H1 (cell line): ENCODE data around the gene ZNF248. TPM values are rescaled to one million over a fixed set of nuclear protein-coding genes. Genes with fewer than 3 reads are reported as not detected.

ENCODE experiments used
- CTCF ChIA-PET: fragments of 300-600 bp; sonication (Branson Sonifier 250); formaldehyde crosslinking; loops from one replicate; lab custom pipeline; 2021; ENCODE audit not compliant: partially characterized antibody; lab: Charles Lee
- POLR2A ChIA-PET: fragments of 300-600 bp; sonication (Branson Sonifier 250); formaldehyde crosslinking; loops from one replicate; lab custom pipeline; 2021; ENCODE audit warnings: inconsistent platforms; ENCODE audit not compliant: partially characterized antibody; lab: Charles Lee
- DNase-seq, 2 experiments: peaks; one replicate each; pipeline versions ENCODE4 v3.0.0 to v3.0.0-alpha.2; 2010 to 2022; ENCODE audit warnings: low spot score in 2 of 2, low read depth in 1 of 2, mixed read lengths in 1 of 2
- FAIRE-seq: peaks from 2 replicates; lab custom pipeline; 2011; peaks lifted over from hg19 to GRCh38; lab: Jason Lieb, UNC
- H2AFZ ChIP-seq: 2 replicates; pipeline ENCODE4 v1.8.1; 2012; ENCODE audit warnings: low read length, inconsistent platforms
- H2AK5ac ChIP-seq: 2 replicates; pipeline ENCODE4 v1.6.1; 2013; ENCODE audit warnings: low read depth, low read length
- H2BK120ac ChIP-seq: replicated peaks from 2 replicates; pipeline ENCODE3; 2013; ENCODE audit warnings: low read depth, low read length, inconsistent platforms
- H2BK12ac ChIP-seq: 2 replicates; pipeline ENCODE4 v1.6.1; 2013; ENCODE audit warnings: low read depth, low read length
- H2BK15ac ChIP-seq: 2 replicates; pipeline ENCODE4 v1.6.1; 2013; ENCODE audit warnings: low read length
- H2BK20ac ChIP-seq: 2 replicates; pipeline ENCODE4 v1.6.1; 2013; ENCODE audit warnings: low read length
- H2BK5ac ChIP-seq: 2 replicates; pipeline ENCODE4 v1.6.1; 2013; ENCODE audit warnings: low read depth, low read length
- H3K14ac ChIP-seq: 2 replicates; pipeline ENCODE4 v1.6.1; 2013; ENCODE audit warnings: inconsistent platforms; ENCODE audit not compliant: insufficient read length
- H3K18ac ChIP-seq: 2 replicates; pipeline ENCODE4 v1.6.1; 2013; ENCODE audit warnings: low read length; ENCODE audit errors: extremely low read depth
- H3K23ac ChIP-seq: 2 replicates; pipeline ENCODE4 v1.6.1; 2013; ENCODE audit warnings: inconsistent platforms; ENCODE audit not compliant: insufficient read length
- H3K23me2 ChIP-seq: 2 replicates; pipeline ENCODE4 v1.6.1; 2013; ENCODE audit warnings: low read depth, low read length
- H3K27ac ChIP-seq: 2 replicates; pipeline ENCODE4 v1.6.1; 2011; ENCODE audit warnings: low read depth, low read length, inconsistent platforms
- H3K27me3 ChIP-seq, 4 experiments: replicated peaks in 1 of 4; 1 replicate in 1 of 4; 2 replicates in 3 of 4; pipeline versions ENCODE4 v1.6.1 to v1.8.1; 2011 to 2013; ENCODE audit warnings: low read length in 3 of 4, mild to moderate bottlenecking in 3 of 4, inconsistent platforms in 2 of 4, mixed read lengths in 2 of 4, moderate library complexity in 1 of 4; ENCODE audit not compliant: control insufficient read depth in 3 of 4, insufficient read depth in 3 of 4; ENCODE audit errors: extremely low read depth in 1 of 4
- H3K36me3 ChIP-seq, 4 experiments: 2 replicates each; pipeline versions ENCODE4 v1.6.1 to v1.8.1; 2011 to 2013; ENCODE audit warnings: mild to moderate bottlenecking in 4 of 4, low read length in 3 of 4, moderate library complexity in 2 of 4, control low read depth in 1 of 4, inconsistent platforms in 1 of 4; ENCODE audit not compliant: insufficient read depth in 4 of 4, control insufficient read depth in 2 of 4
- H3K4ac ChIP-seq: replicated peaks from 2 replicates; pipeline ENCODE3; 2013; ENCODE audit warnings: low read length, low read depth, mixed read lengths, inconsistent platforms; ENCODE audit not compliant: insufficient read length
- H3K4me1 ChIP-seq, 4 experiments: replicated peaks in 1 of 4; 1 replicate in 1 of 4; 2 replicates in 3 of 4; pipeline versions ENCODE4 v1.6.1 to v1.8.1; 2011 to 2013; ENCODE audit warnings: low read length in 3 of 4, inconsistent platforms in 2 of 4, mixed read lengths in 1 of 4; ENCODE audit not compliant: insufficient read depth in 4 of 4, control insufficient read depth in 3 of 4
- H3K4me2 ChIP-seq, 2 experiments: 2 replicates each; pipeline versions ENCODE4 v1.6.1 to v1.8.1; 2011 to 2013; ENCODE audit warnings: low read depth in 2 of 2, low read length in 2 of 2, control low read depth in 1 of 2, inconsistent platforms in 1 of 2, mild to moderate bottlenecking in 1 of 2; ENCODE audit not compliant: insufficient read depth in 1 of 2
- H3K4me3 ChIP-seq, 4 experiments: fragments of 200-600, 300-600 bp in 1 of 4; sonication (generic), shearing (Covaris generic), sonication (Bioruptor Twin) in 1 of 4; 2 replicates each; pipeline versions ENCODE4 v1.5.1 to v1.8.1; 2011 to 2016; ENCODE audit warnings: low read length in 4 of 4, low read depth in 3 of 4, control low read depth in 2 of 4, inconsistent platforms in 2 of 4, mild to moderate bottlenecking in 2 of 4, mixed read lengths in 1 of 4, moderate library complexity in 1 of 4; ENCODE audit not compliant: insufficient read depth in 2 of 4; ENCODE audit errors: extremely low read depth in 1 of 4
- H3K56ac ChIP-seq: replicated peaks from 2 replicates; pipeline ENCODE3; 2013; ENCODE audit warnings: low read depth, mild to moderate bottlenecking, mixed read lengths, low read length, inconsistent platforms; ENCODE audit not compliant: insufficient read length
- H3K79me1 ChIP-seq: 2 replicates; pipeline ENCODE4 v1.6.1; 2013; ENCODE audit warnings: low read depth, low read length, control low read depth
- H3K79me2 ChIP-seq, 2 experiments: 2 replicates each; pipeline versions ENCODE4 v1.6.1 to v1.8.1; 2012 to 2013; ENCODE audit warnings: low read length in 2 of 2, mild to moderate bottlenecking in 2 of 2, inconsistent platforms in 1 of 2; ENCODE audit not compliant: insufficient read depth in 2 of 2, control insufficient read depth in 1 of 2
- H3K9ac ChIP-seq, 4 experiments: replicated peaks in 1 of 4; 1 replicate in 1 of 4; 2 replicates in 3 of 4; pipeline versions ENCODE4 v1.6.1 to v1.8.1; 2011 to 2013; ENCODE audit warnings: low read depth in 3 of 4, low read length in 3 of 4, control low read depth in 2 of 4, mild to moderate bottlenecking in 2 of 4, moderate library complexity in 2 of 4, inconsistent platforms in 1 of 4; ENCODE audit errors: extremely low read depth in 1 of 4
- H3K9me3 ChIP-seq, 2 experiments: 2 replicates each; pipeline versions ENCODE4 v1.6.1 to v1.8.1; 2012 to 2013; ENCODE audit warnings: mild to moderate bottlenecking in 2 of 2, moderate library complexity in 2 of 2, control low read depth in 1 of 2, inconsistent platforms in 1 of 2, low read depth in 1 of 2, low read length in 1 of 2, mixed read lengths in 1 of 2; ENCODE audit not compliant: insufficient read depth in 2 of 2
- H4K20me1 ChIP-seq, 2 experiments: replicated peaks in 1 of 2; 2 replicates each; pipeline versions ENCODE3 to v1.8.1; 2011 to 2013; ENCODE audit warnings: inconsistent platforms in 2 of 2, low read length in 2 of 2, mild to moderate bottlenecking in 1 of 2; ENCODE audit not compliant: insufficient read depth in 2 of 2, control insufficient read depth in 1 of 2
- H4K5ac ChIP-seq: 2 replicates; pipeline ENCODE4 v1.6.1; 2013; ENCODE audit warnings: low read length, low read depth, mixed read lengths, inconsistent platforms; ENCODE audit not compliant: insufficient read length
- H4K8ac ChIP-seq: 2 replicates; pipeline ENCODE4 v1.8.0; 2013; ENCODE audit warnings: mild to moderate bottlenecking, moderate library complexity, low read length, inconsistent platforms; ENCODE audit not compliant: insufficient read depth; ENCODE audit errors: extremely low read depth
- H4K91ac ChIP-seq: replicated peaks from 2 replicates; pipeline ENCODE3; 2013; ENCODE audit warnings: low read length, mixed read lengths, inconsistent platforms; ENCODE audit not compliant: insufficient read length
- ASH2L ChIP-seq: fragments of 200-600, 300-600 bp; sonication (generic); IDR thresholded peaks from one replicate; pipeline ENCODE4 v1.7.1; 2017; ENCODE audit warnings: low read length
- BACH1 ChIP-seq: IDR thresholded peaks from 2 replicates; pipeline ENCODE4 v1.6.1; 2012; ENCODE audit warnings: low read length, improper control_type of control experiment
- BRCA1 ChIP-seq: IDR thresholded peaks from 2 replicates; pipeline ENCODE4 v1.6.1; 2012; ENCODE audit warnings: low read depth, low read length, improper control_type of control experiment
- CBX5 ChIP-seq: fragments of 300-800, 300-1000 bp; sonication (generic); IDR thresholded peaks from 2 replicates; pipeline ENCODE4 v1.7.1; 2016; ENCODE audit warnings: antibody characterized with exemption, low read length, low read depth
- EZH2 ChIP-seq: fragments of 200-600 bp; sonication (generic); IDR thresholded peaks from 2 replicates; pipeline ENCODE4 v1.7.1; 2012; ENCODE audit warnings: low read depth, mild to moderate bottlenecking, moderate library complexity, low read length, inconsistent platforms; ENCODE audit not compliant: severe bottlenecking
- GTF2F1 ChIP-seq: IDR thresholded peaks from 2 replicates; pipeline ENCODE4 v1.6.1; 2012; ENCODE audit warnings: low read depth, low read length, improper control_type of control experiment, borderline replicate concordance
- HDAC6 ChIP-seq: IDR thresholded peaks from one replicate; pipeline ENCODE4 v1.7.1; 2012; ENCODE audit warnings: low read depth, mild to moderate bottlenecking, inconsistent platforms, low read length, moderate library complexity
- JUND ChIP-seq: IDR thresholded peaks from 2 replicates; pipeline ENCODE4 v1.6.1; 2011; ENCODE audit warnings: mild to moderate bottlenecking, improper control_type of control experiment, low read length
- KDM5A ChIP-seq: fragments of 200-600 bp; IDR thresholded peaks from 2 replicates; pipeline ENCODE4 v1.7.1; 2012; ENCODE audit warnings: mild to moderate bottlenecking, low read length, inconsistent platforms, mixed read lengths
- MAFK ChIP-seq: IDR thresholded peaks from 2 replicates; pipeline ENCODE4 v1.6.1; 2012; ENCODE audit warnings: low read depth, mild to moderate bottlenecking, improper control_type of control experiment, low read length
- POLR2AphosphoS5 ChIP-seq: IDR thresholded peaks from 2 replicates; pipeline ENCODE4 v1.6.1; 2011; ENCODE audit warnings: low read depth, low read length
- RFX5 ChIP-seq: IDR thresholded peaks from 2 replicates; pipeline ENCODE4 v1.6.1; 2011; ENCODE audit warnings: low read depth, low read length, improper control_type of control experiment, borderline replicate concordance
- RXRA ChIP-seq: IDR thresholded peaks from 2 replicates; pipeline ENCODE4 v1.6.1; 2011; ENCODE audit warnings: low read depth, mild to moderate bottlenecking, low read length, moderate library complexity; ENCODE audit not compliant: insufficient read depth
- SP1 ChIP-seq: IDR thresholded peaks from 2 replicates; pipeline ENCODE4 v1.6.1; 2011; ENCODE audit warnings: low read depth, low read length
- SP4 ChIP-seq: IDR thresholded peaks from 2 replicates; pipeline ENCODE4 v1.6.1; 2012; ENCODE audit warnings: low read length, inconsistent platforms
- TBP ChIP-seq: IDR thresholded peaks from 2 replicates; pipeline ENCODE4 v1.6.1; 2011; ENCODE audit warnings: low read depth, low read length, improper control_type of control experiment
- ZNF274 ChIP-seq: IDR thresholded peaks from 2 replicates; pipeline ENCODE4 v1.7.0; 2012; ENCODE audit warnings: low read length, borderline replicate concordance; ENCODE audit errors: extremely low read depth
- WGBS, 2 experiments: shearing (Covaris generic) in 1 of 2; methylation state at CpG; one replicate each; pipeline versions ENCODE4 v1.1.6 to v1.1.7; 2013 to 2015; ENCODE audit warnings: low lambda C conversion rate in 2 of 2, mixed read lengths in 2 of 2, inconsistent platforms in 1 of 2, low coverage in 1 of 2, missing lambda C conversion rate in 1 of 2; ENCODE audit not compliant: insufficient replicate concordance in 2 of 2, insufficient coverage in 1 of 2, insufficient read length in 1 of 2; ENCODE audit errors: extremely low coverage in 1 of 2, missing lambda C conversion rate in 1 of 2; 5-methylcytosine and 5-hydroxymethylcytosine counted together
- polyA plus RNA-seq, 7 experiments: library from polyadenylated mRNA; depleted of rRNA in 3 of 7; stranded (reverse) in 5 of 7; unstranded in 2 of 7; fragments of >200 nt in 5 of 7; fragments of 200-250 nt in 2 of 7; gene quantifications; 1 replicate in 5 of 7; 2 replicates in 1 of 7; 4 replicates in 1 of 7; pipeline versions ENCODE4 v1.2.1 to v1.2.3, GENCODE V29; 2011 to 2013; ENCODE audit warnings: missing spikeins in 2 of 7, mixed read lengths in 2 of 7
- total RNA-seq: library from RNA; stranded (reverse); fragmentation: NEBNext Ultra II Directional; extraction: Animal tissue kit (Norgen Biotek cat#: 25700); gene quantifications from 2 replicates; pipeline ENCODE4 v1.2.1, GENCODE V29; 2021

Gene ZNF248
- total and polyA plus RNA-seq, 2 of the 8 experiments (the other 6 are each of a cell fraction or from before 2014, with no cell fraction given), result 9.1 TPM; not detected in 1

DNA sequence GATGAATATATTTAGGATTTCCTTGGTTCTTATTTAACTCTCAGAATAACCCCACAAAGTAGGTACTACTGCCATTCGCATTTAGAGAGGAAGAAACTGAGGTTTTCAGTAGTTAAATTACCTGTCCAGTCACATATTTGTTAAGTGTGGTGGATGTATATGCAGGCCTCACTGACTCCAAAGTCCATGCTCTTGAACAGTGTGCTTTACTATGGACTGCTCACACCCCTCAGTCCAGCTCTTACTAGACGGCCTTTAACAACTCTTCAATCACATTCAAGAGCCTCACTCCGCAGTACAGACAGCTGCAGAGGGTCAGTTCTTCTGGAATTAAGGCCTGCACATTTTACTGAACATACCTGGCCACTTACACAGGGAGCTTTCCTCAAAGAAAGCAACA, 36.2 kb downstream of the ZNF248 start:
- H2BK120ac ChIP-seq, result no peak overlapping the region
- no peaks in the 10 kb centered on the region for H3K79me2 ChIP-seq
- H3K79me1 ChIP-seq, result no peaks in the 10 kb centered on the region
- 70% methylated on average over 3 of the region's 3 CpGs; no CpG with 5 or more reads in 1 of the 2 experiments for WGBS, 2 experiments
- no peak overlapping the region for H3K27ac ChIP-seq
- no peaks in the 10 kb centered on the region for H3K4me1 ChIP-seq
- H3K9ac ChIP-seq, result no peak overlapping the region
- H4K20me1 ChIP-seq, result no peaks in the 10 kb centered on the region
- no peak overlapping the region for H2BK15ac ChIP-seq
- H3K4ac ChIP-seq, result no peak overlapping the region
- H2BK5ac ChIP-seq, result no peak overlapping the region
- H2BK12ac ChIP-seq, result no peak overlapping the region
- H3K14ac ChIP-seq, result no peak overlapping the region
- H2AFZ ChIP-seq, result no peak overlapping the region
- no peak overlapping the region for H2BK20ac ChIP-seq
- POLR2A ChIA-PET, result no interaction called here
- H3K27me3 ChIP-seq, result no peaks in the 10 kb centered on the region
- H4K8ac ChIP-seq, result no peak overlapping the region
- H3K23me2 ChIP-seq, result no peaks in the 10 kb centered on the region
- FAIRE-seq (no peak), DNase-seq (no peak)
- no peak overlapping the region for H4K5ac ChIP-seq
- H3K36me3 ChIP-seq, result no peaks in the 10 kb centered on the region
- H3K4me2 ChIP-seq, result no peak overlapping the region
- H3K18ac ChIP-seq, result no peak overlapping the region
- no peak overlapping the region for H3K4me3 ChIP-seq
- H3K56ac ChIP-seq, result no peak overlapping the region
- peaks cover 67 to 77% of the 10 kb centered on the region in 2 experiments for H3K9me3 ChIP-seq
- CTCF ChIA-PET, result no interaction called here
- H3K23ac ChIP-seq, result no peak overlapping the region
- no peak overlapping the region for H4K91ac ChIP-seq
- H2AK5ac ChIP-seq, result no peak overlapping the region
- TF ChIP-seq KDM5A, result no peak
- TF ChIP-seq EZH2, result no peak
- TF ChIP-seq SP4, result no peak
- TF ChIP-seq RXRA, result no peak
- TF ChIP-seq SP1, result no peak
- TF ChIP-seq JUND, result no peak
- no peak for TF ChIP-seq BACH1
- TF ChIP-seq RFX5, result no peak
- TF ChIP-seq POLR2AphosphoS5, result no peak
- TF ChIP-seq BRCA1, result no peak
- TF ChIP-seq TBP, result no peak
- no peak for TF ChIP-seq CBX5
- no peak for TF ChIP-seq ASH2L
- TF ChIP-seq ZNF274, result no peak
- no peak for TF ChIP-seq MAFK
- TF ChIP-seq GTF2F1, result no peak
- TF ChIP-seq HDAC6, result no peak
